Fibroblast of pulmonary artery (primary cell): ENCODE measurements around the gene EPG5.

Source experiments
- DNase-seq: peaks from one replicate; pipeline ENCODE4 v3.0.0-alpha.2; 2010; ENCODE audit warnings: low read depth
- H3K4me3 ChIP-seq: replicated peaks from 2 replicates; pipeline ENCODE4 v1.5.1; 2011; ENCODE audit warnings: low read depth, mild to moderate bottlenecking, control low read depth, low read length, moderate library complexity
- TF ChIP-seq, protein P1 (sequence below): IDR thresholded peaks from 2 replicates; pipeline ENCODE4 v1.5.1; 2011; ENCODE audit warnings: mild to moderate bottlenecking, control low read depth, low read length, inconsistent platforms; ENCODE audit errors: missing control alignments

Gene EPG5

DNA sequence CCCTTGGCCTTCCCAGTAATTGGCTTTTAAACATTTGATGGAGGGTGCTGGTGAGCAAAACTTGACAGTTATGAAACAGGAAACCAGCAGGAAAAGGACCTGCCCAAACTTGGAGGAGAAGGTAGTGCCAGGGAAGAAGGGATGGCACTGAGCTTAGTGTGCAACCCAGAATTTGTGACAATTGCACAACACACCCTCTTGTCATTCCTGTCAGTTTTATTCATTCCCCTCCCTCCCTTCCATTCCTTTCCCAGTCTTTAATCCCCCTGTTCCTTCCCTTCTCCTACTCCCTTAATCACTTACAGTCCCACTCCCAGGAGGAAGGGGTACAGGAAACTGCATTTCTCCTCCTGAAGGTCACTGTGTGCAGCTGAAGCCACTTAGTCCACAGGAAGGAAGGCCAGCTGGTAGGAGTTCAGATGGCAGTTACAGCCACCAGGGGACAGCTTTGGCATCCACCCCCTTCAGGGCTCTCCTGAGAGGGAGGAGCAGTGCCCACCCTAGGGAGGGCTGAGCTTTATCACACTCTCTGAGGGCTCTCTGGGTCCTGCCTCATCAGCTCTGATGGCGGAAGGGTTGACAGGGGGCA, 165.6 kb downstream of the EPG5 start:
- no peak for DNase-seq
- TF ChIP-seq, protein P1, sequence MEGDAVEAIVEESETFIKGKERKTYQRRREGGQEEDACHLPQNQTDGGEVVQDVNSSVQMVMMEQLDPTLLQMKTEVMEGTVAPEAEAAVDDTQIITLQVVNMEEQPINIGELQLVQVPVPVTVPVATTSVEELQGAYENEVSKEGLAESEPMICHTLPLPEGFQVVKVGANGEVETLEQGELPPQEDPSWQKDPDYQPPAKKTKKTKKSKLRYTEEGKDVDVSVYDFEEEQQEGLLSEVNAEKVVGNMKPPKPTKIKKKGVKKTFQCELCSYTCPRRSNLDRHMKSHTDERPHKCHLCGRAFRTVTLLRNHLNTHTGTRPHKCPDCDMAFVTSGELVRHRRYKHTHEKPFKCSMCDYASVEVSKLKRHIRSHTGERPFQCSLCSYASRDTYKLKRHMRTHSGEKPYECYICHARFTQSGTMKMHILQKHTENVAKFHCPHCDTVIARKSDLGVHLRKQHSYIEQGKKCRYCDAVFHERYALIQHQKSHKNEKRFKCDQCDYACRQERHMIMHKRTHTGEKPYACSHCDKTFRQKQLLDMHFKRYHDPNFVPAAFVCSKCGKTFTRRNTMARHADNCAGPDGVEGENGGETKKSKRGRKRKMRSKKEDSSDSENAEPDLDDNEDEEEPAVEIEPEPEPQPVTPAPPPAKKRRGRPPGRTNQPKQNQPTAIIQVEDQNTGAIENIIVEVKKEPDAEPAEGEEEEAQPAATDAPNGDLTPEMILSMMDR = no peak
- no peak overlapping the region for H3K4me3 ChIP-seq
